G401 (cell line): Measurements from ENCODE around the gene ZNF2. TPM values are rescaled to one million over a fixed set of nuclear protein-coding genes. Genes with fewer than 3 reads are reported as not detected.
A peak's percentile ranks its signal among the peaks of the same experiment; 100 is the strongest.
"Not testable (repeated sequence)": the region's sequence is repeated elsewhere in the genome, so short reads cannot be mapped to it uniquely, and the experiment has no call there.

Source experiments
- DNase-seq: peaks from one replicate; pipeline ENCODE4 v3.0.0-alpha.2; 2015; ENCODE audit warnings: low spot score
- in situ Hi-C: cut with HindIII; loops from 2 replicates; pipeline ENCODE4 v1.10.0; 2016; ENCODE audit warnings: low sequenced_read_pairs, mixed read lengths
- total RNA-seq: library from RNA; depleted of rRNA; stranded (reverse); fragments of >200 nt; shearing (Covaris generic); gene quantifications from 2 replicates; pipeline ENCODE4 v1.2.3, GENCODE V29; 2014; rRNA removed

Gene ZNF2
- total RNA-seq, 1 experiment from 2014 or later, result 4.5 TPM

DNA sequence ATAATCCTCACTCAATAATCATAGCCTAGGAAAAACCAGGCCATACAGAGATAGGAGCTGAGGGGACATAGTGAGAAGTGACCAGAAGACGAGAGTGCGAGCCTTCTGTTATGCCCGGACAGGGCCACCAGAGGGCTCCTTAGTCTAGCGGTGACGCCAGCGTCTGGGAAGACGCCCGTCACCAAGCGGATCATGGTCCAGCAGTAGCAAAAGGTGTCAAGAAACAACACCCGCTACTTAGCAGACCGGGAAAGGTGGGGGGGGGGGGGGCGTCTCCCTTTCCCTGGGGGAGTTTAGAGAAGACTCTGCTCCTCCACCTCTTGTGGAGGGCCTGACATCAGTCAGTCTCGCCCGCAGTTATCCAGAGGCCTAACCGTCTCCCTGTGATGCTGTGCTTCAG is 27.3 kb downstream of the ZNF2 start:
- peak; percentile 57 for DNase-seq
- in situ Hi-C loops, result not testable (repeated sequence)

DNA sequence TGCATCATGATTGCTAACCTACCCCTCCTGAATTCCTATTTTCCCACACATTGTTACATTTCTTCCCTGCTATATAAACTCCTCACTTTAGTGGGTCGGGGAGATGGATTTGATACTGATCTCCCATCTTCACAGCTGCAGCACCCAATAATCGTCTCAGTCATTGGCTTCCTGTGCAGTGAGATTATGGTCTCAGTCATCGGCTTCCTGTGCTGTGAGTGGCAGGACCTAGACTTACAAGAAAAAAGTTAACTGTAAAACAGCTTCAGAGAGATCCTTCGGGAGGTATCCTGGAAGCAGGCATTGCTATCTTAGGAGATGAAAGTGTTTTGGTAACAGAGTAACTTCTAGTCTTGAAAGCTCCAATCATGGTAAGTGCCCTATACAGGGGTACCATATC is 38.3 kb downstream of the ZNF2 start:
- in situ Hi-C loops, result no loop called here
- no peak for DNase-seq

DNA sequence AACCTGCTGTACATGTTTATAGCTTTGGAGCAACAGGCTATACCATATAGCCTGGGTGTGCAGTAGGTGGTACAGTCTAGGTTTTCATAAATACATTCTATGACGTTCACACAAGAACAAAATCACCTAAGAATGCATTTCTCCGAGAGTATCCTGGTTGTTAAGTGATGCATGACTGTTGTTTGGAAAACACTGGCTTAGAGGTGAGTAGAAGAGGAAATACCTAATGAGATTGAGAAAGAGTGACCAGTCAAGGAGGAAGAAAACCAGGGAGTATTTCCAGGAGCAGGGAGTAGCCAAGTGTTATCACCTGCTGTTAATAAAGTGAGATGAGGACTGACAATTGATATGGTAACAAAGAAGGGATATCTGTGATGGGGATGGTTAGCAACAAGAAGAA is 38.8 kb downstream of the ZNF2 start:
- in situ Hi-C loops, result no loop called here
- DNase-seq, result no peak

DNA sequence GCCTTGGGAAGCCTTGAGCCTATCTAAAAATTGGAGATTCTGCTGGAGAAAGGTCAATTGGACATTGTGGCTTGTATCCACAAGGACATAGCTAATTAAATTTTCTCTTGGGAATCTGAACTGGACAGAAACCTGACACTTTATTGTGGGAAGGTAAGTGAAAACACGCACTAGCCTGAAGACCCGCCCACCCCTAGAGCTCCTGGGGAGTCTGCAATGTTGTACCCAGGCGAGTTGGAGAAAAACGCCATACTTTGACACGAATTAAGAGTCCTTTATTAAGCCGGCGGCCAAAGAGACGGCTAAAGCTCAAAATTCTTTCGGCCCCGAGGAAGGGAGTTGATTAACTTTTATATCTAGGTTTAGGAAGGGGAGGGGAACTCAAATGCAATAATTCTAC is 40.5 kb downstream of the ZNF2 start:
- in situ Hi-C loops, result no loop called here
- DNase-seq, result peak; percentile 3

DNA sequence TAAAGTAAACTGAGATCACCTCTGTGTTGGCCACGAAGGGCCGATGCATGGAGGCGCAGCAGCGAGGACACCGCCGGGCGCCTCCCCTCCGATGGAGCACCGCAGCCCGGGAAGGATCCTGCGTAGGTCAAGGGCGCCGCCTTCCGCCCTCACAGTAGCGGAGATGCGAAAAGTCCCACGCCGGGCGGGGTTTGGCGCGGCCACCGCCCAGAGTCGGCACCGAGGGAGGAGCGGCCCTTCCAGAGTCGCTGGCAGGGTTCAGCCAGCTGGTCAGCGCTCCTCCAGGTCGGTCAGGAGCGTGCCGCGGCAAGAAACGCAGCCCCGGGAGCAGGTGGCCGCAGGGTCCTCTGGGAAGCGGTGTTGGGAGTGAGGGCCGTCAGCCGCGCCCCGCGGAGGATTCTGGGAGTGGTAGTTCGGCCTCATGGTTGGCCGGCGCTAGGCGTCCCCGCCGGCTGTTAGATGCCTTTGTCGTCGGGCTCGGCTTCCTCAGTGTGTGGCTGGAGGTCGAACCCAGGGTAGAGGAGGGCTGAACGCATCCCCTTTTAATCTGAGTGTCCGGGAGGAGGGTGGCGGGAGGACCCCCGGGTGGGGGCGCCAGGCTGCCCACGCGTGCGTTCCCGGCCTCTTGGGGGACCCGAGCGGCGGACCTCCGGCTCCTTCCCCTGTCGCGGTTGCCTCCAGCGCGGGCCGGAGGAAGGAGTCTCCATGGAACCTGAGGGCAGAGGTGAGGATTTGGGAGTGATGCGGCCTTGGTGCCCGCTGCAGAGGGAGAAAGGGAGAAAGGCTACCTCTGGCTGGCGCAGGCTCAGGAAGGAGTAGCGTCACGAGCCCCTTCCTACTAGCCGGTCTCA is 41.7 kb downstream of the ZNF2 start, which contains the start of gene ZNF892:
ZNF892 (plus strand) TSS at position 411 of the 851 bp plus-strand sequence; CDS start at position 706, 295 bp downstream.
- peak; percentile 93 for DNase-seq
- in situ Hi-C loops, result no loop called here

DNA sequence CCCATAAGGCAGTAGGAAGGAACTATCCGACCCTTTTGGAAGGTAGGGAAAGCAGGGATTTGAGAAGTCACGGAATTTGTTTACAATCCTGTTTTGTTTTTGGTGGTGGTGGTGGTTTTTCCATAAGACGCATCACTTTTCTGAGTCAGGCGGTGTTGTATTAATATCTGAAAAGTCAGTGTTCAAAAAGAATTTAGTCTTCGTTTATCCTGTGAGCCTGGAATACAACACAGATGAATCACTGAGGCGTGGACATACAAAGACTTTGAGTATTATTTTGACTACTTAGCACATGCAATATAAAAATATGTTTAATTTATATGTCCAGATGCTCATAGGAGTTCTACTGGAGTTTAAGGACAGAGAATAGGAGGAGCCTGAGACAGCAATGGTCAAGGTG is 42.5 kb downstream of the ZNF2 start:
- in situ Hi-C loops, result no loop called here
- no peak for DNase-seq

DNA sequence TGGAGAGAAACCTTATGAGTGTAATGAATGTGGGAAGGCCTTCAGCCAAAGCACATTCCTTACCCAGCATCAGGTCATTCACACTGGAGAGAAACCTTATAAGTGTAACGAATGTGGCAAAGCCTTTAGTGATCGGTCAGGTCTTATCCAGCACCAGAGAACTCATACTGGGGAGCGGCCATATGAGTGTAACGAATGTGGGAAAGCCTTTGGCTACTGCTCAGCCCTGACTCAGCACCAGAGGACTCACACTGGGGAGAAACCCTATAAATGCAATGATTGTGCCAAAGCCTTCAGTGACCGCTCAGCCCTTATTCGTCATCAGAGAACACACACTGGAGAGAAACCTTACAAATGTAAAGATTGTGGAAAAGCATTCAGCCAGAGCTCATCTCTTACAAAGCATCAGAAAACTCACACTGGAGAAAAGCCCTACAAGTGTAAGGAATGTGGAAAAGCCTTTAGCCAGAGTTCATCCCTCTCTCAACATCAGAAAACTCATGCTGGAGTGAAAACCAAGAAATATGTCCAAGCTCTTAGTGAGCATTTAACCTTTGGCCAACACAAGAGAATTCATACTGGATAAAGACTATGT is 49.5 kb downstream of the ZNF2 start:
- DNase-seq, result no peak
- in situ Hi-C loops, result no loop called here

DNA sequence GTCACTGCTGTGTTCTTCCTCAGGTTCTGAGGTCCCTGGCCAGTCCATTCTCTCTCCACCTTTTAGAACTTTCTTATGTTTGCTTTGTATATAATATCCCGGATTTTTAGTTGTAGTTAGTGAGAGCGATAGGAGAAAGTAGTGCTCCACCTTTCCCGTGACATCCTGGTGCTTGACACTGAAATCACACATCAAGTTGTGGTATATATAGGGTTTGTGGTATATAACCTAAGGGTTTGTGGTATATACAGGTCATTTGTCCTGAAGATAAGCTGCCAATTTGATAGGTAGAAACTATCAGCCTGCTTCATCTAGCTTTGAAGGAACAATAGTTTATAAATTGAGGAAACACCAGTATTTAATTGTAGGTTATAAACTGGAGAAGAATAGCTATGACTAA is 54.8 kb downstream of the ZNF2 start:
- no peak for DNase-seq
- in situ Hi-C loops, result no loop called here

DNA sequence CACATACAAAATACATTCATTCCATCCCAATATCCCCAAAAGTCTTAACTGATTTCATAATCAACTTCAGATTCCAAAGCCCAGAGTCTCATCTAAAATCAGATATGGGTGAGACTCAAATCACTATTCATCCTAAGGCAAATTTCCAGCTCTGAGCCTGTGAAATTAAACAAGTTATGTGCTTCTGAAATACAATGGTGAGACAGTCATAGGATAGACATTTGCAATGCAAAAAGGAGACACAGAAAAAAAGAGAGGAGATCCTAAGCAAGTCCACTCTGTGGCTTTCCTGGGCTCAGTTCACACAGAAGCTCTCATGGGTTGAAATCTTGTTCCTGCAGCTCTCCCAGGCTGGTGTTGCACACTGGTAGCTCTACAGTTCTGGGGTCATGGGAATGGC is 60.0 kb downstream of the ZNF2 start:
- in situ Hi-C loops, result no loop called here

DNA sequence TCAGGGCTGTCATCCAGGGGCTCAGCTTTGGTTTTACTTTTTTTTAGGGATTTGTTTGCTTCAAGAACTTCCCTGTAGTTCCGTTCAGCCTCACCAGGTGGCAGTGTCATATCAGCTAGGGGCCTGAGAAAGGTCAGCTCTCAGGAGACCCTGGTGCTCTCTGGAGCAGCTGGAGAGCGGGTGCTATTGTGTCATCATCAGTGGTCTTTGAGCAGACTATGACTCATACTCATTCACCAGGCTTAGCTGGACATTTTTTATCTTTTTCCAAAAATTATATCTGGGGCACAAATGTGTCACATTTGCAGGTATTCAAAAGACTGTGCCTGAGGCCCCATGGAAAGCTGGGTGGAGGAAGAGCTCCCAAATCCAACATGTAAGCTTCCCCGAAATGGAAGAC is 66.1 kb downstream of the ZNF2 start:
- in situ Hi-C loops, result no loop called here
- peak; percentile 16 for DNase-seq

More for the DNA sequence above, 60.0 kb downstream of the ZNF2 start:
- no peak for DNase-seq

DNA sequence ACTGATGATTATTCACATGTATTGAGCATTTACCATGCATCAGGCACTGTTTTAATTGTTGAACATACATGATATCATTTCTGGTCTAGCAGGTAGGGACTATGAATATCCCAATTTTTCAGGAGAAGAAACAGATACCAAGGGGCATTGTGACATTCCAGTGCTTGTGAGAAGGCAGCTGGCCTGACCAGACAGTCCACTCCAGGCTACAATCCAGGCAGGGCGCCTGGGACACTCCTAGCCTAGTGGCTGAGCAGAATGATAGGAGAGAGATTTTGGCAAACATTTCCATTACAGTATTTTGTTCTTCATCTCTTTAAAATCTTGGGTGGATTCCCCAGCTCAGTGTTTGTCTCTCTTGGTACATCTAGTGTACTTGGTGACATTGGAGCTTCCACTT is 66.6 kb downstream of the ZNF2 start:
- in situ Hi-C loops, result no loop called here
- no peak for DNase-seq

Other genes with a start within 250 kb of the ZNF2 start
- not detected in 2 replicates for gene MAL, start 140.1 kb upstream of the ZNF2 start, total RNA-seq
- gene MRPS5, start 44.0 kb upstream of the ZNF2 start, total RNA-seq, result 76.7 and 85.7 TPM in 2 replicates
- gene ZNF514, start 6.0 kb upstream of the ZNF2 start, total RNA-seq, result 9.6 and 19.3 TPM in 2 replicates
- 2.5 and 2.6 TPM in 2 replicates for gene ZNF892, start 41.7 kb downstream of the ZNF2 start, total RNA-seq
- 0.03 TPM in 1 of 2 replicates, not detected in the other for gene PROM2, start 108.6 kb downstream of the ZNF2 start, total RNA-seq
- gene KCNIP3, start 131.5 kb downstream of the ZNF2 start, total RNA-seq, result 0.43 TPM in 1 of 2 replicates, not detected in the other
- gene FAHD2A, start 236.9 kb downstream of the ZNF2 start, total RNA-seq, result 50.9 and 65.5 TPM in 2 replicates